BLaER1 treated with 17β-estradiol and CSF1 and Interleukin-3, amounts not matched to agents 10 nM and 100 nM (cell line): ENCODE data around the gene BCAR3.

Source experiments
- H3K27ac ChIP-seq, 11 experiments: shearing (Covaris generic); formaldehyde crosslinking; 2 replicates each; pipeline ENCODE4 v1.8.1; 2022
- H3K27me3 ChIP-seq, 11 experiments: shearing (Covaris generic); formaldehyde crosslinking; 2 replicates each; pipeline ENCODE4 v1.8.1; 2022
- H3K36me3 ChIP-seq, 11 experiments: shearing (Covaris generic); formaldehyde crosslinking; 2 replicates each; pipeline ENCODE4 v1.8.1; 2022
- H3K4me1 ChIP-seq, 10 experiments: shearing (Covaris generic); formaldehyde crosslinking; 2 replicates each; pipeline ENCODE4 v1.8.1; 2022
- H3K4me2 ChIP-seq, 11 experiments: shearing (Covaris generic); formaldehyde crosslinking; 2 replicates each; pipeline ENCODE4 v1.8.1; 2022
- H3K4me3 ChIP-seq, 10 experiments: shearing (Covaris generic); formaldehyde crosslinking; 2 replicates each; pipeline ENCODE4 v1.8.1; 2022
- H3K9ac ChIP-seq, 11 experiments: shearing (Covaris generic); formaldehyde crosslinking; 2 replicates each; pipeline ENCODE4 v1.8.1; 2022
- H3K9me3 ChIP-seq, 11 experiments: shearing (Covaris generic); formaldehyde crosslinking; replicated peaks in 1 of 11; 2 replicates each; pipeline ENCODE4 v1.8.1; 2022
- H4K20me1 ChIP-seq, 11 experiments: shearing (Covaris generic); formaldehyde crosslinking; 2 replicates each; pipeline ENCODE4 v1.8.1; 2022
- Cebpa-rat ChIP-seq, 11 experiments: shearing (Covaris generic); IDR thresholded peaks; 2 replicates each; pipeline ENCODE4 v1.8.1; 2022

Gene BCAR3

DNA sequence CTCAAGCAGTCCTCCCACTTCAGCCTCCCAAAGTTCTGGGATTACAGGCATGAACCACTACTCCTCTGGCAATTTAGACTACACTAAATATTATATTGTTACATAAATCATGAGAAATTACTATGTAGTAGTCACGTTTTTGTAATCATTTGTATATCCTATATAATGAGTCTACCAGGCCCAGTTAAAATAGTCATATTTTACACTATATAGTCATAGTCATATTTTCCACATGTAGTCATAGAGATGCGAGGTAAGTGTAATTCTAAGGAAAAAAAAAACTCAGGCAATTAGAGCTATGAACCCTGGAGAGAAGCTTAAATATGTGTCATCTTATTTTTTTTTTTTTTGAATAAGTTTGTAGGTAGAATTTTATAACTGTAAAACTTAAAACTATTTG is 143.7 kb downstream of the BCAR3 start:
- no peaks in the 10 kb centered on the region for H3K4me1 ChIP-seq
- H3K9me3 ChIP-seq = no peaks in the 10 kb centered on the region
- H3K36me3 ChIP-seq = peaks cover 11 to 60% (median 28%) of the 10 kb centered on the region in 11 experiments; a peak in 19 of 22 replicates
- no peak overlapping the region for H3K9ac ChIP-seq
- no peak overlapping the region for H3K4me3 ChIP-seq
- H4K20me1 ChIP-seq = no peaks in the 10 kb centered on the region
- TF ChIP-seq Cebpa-rat (IDR thresholded peaks at IDR 0.05) = no peak
- no peaks in the 10 kb centered on the region for H3K27me3 ChIP-seq
- H3K27ac ChIP-seq = no peak overlapping the region
- no peak overlapping the region for H3K4me2 ChIP-seq

DNA sequence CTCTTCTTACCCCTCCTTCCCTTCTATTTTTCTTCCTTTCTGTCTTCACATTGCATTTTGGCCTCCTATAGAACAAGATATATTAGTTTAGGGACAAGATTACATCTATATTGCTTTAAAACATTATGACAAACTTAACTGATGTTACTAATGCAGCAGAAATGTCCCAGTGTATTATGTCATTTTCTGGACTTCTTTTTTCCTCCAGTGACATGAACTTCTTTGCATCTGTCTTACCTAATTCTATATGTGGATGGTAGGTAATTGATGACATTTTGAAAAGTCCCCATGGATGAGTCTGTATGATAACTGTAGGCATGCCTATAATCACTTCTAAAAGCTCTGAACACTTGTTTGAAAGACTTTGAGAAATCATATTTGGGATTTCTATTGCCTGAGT is 144.2 kb downstream of the BCAR3 start:
- no peak for TF ChIP-seq Cebpa-rat (IDR thresholded peaks at IDR 0.05)
- no peak overlapping the region for H3K4me3 ChIP-seq
- no peak overlapping the region for H3K4me2 ChIP-seq
- no peaks in the 10 kb centered on the region for H3K9me3 ChIP-seq
- H3K36me3 ChIP-seq = peaks cover 11 to 60% (median 28%) of the 10 kb centered on the region in 11 experiments; a peak in 20 of 22 replicates
- H3K9ac ChIP-seq = no peak overlapping the region
- no peaks in the 10 kb centered on the region for H3K27me3 ChIP-seq
- no peaks in the 10 kb centered on the region for H3K4me1 ChIP-seq
- H4K20me1 ChIP-seq = no peaks in the 10 kb centered on the region
- no peak overlapping the region for H3K27ac ChIP-seq

DNA sequence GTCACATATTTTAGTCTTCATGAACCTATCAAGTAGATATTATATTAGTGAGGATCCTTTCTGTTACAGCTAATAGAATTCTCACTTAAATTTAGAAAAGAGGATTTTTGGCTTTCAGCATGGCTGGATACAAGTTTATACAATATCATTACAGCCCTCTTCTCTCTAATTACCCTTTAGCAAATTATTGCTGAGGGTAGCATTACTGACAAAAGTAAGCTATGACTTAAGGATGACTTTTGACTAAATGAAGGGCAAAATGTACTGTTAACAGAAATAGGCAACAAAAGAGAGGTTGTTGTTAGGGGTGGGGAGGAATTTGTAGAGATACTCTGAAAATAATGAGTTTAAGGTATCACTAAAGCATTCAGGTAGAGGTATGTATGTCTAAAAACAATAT is 148.0 kb downstream of the BCAR3 start:
- Histone ChIP-seq H3K27me3 (no peaks in the 10 kb centered on the region), H3K9me3 (no peaks in the 10 kb centered on the region), H3K4me1 (no peaks in the 10 kb centered on the region), H3K4me3 (no peak overlapping the region), H4K20me1 (no peaks in the 10 kb centered on the region), H3K27ac (no peak overlapping the region), H3K9ac (no peak overlapping the region), H3K4me2 (no peak overlapping the region), H3K36me3 (peaks cover 39 to 90% (median 62%) of the 10 kb centered on the region in 11 experiments)
- no peak for TF ChIP-seq Cebpa-rat (IDR thresholded peaks at IDR 0.05)

DNA sequence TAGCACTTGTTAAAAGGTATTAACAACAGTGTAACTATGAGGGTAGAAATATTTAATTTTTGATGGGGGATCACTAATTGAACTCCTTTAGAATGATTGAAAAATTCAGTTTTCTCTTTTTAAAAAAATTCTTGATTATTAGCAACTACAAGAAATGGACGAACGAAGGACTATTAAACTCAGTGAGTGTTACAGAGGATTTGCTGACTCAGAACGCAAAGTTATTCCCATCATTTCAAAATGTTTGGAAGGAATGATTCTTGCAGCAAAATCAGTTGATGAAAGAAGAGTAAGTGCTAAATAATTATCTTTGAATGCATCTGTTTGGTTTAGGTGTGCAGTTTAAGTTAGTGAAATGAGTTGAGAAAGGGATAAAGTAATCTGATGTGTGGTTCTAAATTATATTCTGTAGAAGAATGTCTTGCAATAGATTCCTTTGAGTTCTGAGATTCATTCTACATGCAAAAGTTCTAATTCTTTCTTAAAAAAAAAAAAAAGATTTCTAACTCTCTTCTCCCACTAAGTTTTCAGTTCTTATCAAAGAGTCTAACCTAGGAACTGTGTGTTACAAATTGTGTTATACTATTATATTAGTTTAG is 148.8 kb downstream of the BCAR3 start:
- Histone ChIP-seq H3K4me3 (no peak overlapping the region), H3K27ac (no peak overlapping the region), H4K20me1 (no peaks in the 10 kb centered on the region), H3K36me3 (peaks cover 39 to 91% (median 61%) of the 10 kb centered on the region in 11 experiments), H3K27me3 (no peaks in the 10 kb centered on the region), H3K9ac (no peak overlapping the region), H3K4me2 (no peak overlapping the region), H3K9me3 (no peaks in the 10 kb centered on the region), H3K4me1 (peaks cover 0 to 5% (median 0%) of the 10 kb centered on the region in 10 experiments; a peak in 3 of 20 replicates)
- no peak for TF ChIP-seq Cebpa-rat (IDR thresholded peaks at IDR 0.05)

DNA sequence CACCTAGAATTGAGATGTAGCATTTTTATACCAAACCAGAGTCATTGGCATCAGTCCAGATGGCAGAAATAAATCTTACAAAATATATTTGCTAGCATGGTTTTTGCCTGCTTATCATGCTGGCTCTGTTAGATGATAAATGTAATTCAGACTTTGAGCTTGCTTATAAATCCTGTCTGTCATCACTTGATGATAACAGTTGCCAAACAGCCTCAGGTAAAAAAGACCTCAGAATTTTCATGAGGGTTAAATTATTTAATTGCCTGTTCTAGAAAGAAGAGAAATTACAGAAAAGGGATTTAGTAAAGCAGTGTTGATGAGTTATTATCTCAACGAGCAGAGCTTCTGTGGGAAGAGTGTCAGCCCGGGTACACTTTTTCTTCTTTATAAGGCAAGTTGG is 150.4 kb downstream of the BCAR3 start:
- Histone ChIP-seq H3K4me3 (no peak overlapping the region), H3K9me3 (no peaks in the 10 kb centered on the region), H4K20me1 (no peaks in the 10 kb centered on the region), H3K36me3 (peaks cover 43 to 89% (median 56%) of the 10 kb centered on the region in 11 experiments), H3K4me2 (no peak overlapping the region), H3K4me1 (peaks cover 0 to 5% (median 0%) of the 10 kb centered on the region in 10 experiments; a peak in 3 of 20 replicates), H3K9ac (no peak overlapping the region), H3K27me3 (no peaks in the 10 kb centered on the region), H3K27ac (no peak overlapping the region)
- no peak for TF ChIP-seq Cebpa-rat (IDR thresholded peaks at IDR 0.05)

DNA sequence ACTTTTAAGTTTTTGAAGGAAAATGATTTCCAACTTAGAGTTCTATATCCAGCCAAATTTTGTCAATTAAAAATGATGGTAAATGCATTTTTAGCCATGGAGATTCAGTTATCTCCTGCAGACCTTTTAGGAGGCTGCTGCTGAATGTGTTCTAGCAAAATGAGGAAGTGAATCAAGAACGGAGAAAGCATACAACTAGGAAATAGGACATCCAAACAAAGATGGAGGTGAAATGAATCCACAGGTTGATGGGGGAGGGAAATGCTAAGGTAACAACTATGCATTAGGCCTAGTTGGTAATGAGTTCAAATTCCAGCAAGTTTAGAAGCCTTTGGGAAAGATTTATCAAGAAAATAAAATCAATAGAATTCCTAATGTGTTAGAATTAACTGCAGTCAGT is 153.2 kb downstream of the BCAR3 start:
- H3K27ac ChIP-seq = no peak overlapping the region
- no peak overlapping the region for H3K4me3 ChIP-seq
- peaks cover 0 to 5% (median 0%) of the 10 kb centered on the region in 10 experiments; a peak in 3 of 20 replicates for H3K4me1 ChIP-seq
- H3K9me3 ChIP-seq = no peaks in the 10 kb centered on the region
- H3K36me3 ChIP-seq = peaks cover 36 to 84% (median 65%) of the 10 kb centered on the region in 11 experiments
- no peak overlapping the region for H3K9ac ChIP-seq
- no peak overlapping the region for H3K4me2 ChIP-seq
- H3K27me3 ChIP-seq = no peaks in the 10 kb centered on the region
- TF ChIP-seq Cebpa-rat (IDR thresholded peaks at IDR 0.05) = no peak
- no peaks in the 10 kb centered on the region for H4K20me1 ChIP-seq

DNA sequence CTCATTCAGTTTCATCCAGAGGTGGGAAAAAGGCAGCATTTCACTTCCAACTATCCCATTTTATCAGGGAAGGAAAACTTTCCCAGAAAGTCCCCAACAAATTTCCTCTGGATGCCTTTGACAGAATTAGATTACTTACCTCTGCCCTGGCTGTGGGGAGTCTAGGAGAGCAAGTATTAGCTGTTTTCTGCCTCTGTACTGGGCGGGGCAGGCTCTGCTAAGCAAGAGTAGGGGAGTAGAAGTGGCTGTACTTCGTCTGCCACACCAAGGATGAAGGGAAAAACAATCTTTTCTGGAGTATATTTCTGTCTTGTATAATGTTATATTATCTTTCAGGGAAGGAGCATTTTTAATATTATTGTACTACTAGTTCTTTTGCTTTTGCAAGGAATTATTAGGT is 155.2 kb downstream of the BCAR3 start:
- no peak overlapping the region for H3K9ac ChIP-seq
- H3K4me3 ChIP-seq = no peak overlapping the region
- peaks cover 29 to 80% (median 54%) of the 10 kb centered on the region in 11 experiments for H3K36me3 ChIP-seq
- H4K20me1 ChIP-seq = no peaks in the 10 kb centered on the region
- no peak overlapping the region for H3K27ac ChIP-seq
- H3K9me3 ChIP-seq = peaks cover 0 to 2% (median 0%) of the 10 kb centered on the region in 11 experiments; a peak in 2 of 22 replicates
- no peak overlapping the region for H3K4me2 ChIP-seq
- no peaks in the 10 kb centered on the region for H3K27me3 ChIP-seq
- H3K4me1 ChIP-seq = peaks cover 0 to 5% (median 0%) of the 10 kb centered on the region in 10 experiments; a peak in 3 of 20 replicates
- no peak for TF ChIP-seq Cebpa-rat (IDR thresholded peaks at IDR 0.05)

DNA sequence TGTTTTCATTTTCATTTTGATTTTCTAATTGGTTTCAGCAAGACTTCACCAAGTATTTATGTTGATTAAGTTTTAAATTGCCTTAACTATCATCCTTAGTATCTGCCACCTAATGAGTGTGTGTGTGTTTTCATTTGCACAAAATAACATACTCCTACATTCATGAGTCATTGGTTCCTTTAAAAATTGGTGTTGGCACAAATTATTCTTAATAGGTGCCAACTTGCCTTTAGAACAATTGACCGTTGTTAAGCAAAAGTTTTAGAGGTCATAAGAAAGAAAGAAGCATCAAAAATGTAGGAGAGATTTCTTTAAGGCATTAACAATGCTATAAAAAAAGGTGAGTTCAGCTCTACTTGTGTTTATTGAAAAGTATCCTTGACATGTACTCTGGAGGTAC is 156.2 kb downstream of the BCAR3 start:
- no peak overlapping the region for H3K4me3 ChIP-seq
- H3K27me3 ChIP-seq = no peaks in the 10 kb centered on the region
- H3K36me3 ChIP-seq = peaks cover 34 to 80% (median 54%) of the 10 kb centered on the region in 11 experiments; a peak in 21 of 22 replicates
- peaks cover 0 to 5% (median 0%) of the 10 kb centered on the region in 10 experiments; a peak in 3 of 20 replicates for H3K4me1 ChIP-seq
- peaks cover 0 to 12% (median 7%) of the 10 kb centered on the region in 11 experiments; a peak in 10 of 22 replicates for H3K9me3 ChIP-seq
- no peak overlapping the region for H3K9ac ChIP-seq
- H3K27ac ChIP-seq = no peak overlapping the region
- H3K4me2 ChIP-seq = no peak overlapping the region
- no peaks in the 10 kb centered on the region for H4K20me1 ChIP-seq
- no peak for TF ChIP-seq Cebpa-rat (IDR thresholded peaks at IDR 0.05)

DNA sequence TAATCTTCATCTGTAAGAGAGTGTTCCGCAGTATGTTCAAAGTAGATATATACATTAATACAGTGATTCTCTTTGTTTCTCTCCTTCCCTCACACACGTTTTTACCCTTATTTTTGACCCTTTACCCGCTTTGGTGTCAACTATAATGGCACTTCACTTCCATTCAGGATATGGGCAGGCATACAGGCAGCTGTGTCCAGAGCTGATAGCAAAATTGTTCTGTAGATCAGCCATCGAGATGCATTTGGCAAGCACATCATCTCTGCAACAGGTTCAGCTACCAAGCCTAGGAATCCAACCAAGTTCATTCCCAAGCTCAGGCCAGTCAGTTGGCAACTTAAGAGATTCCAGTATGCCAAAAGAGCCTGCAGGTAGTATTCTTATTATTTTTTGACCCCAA is 158.9 kb downstream of the BCAR3 start:
- H3K27me3 ChIP-seq = no peaks in the 10 kb centered on the region
- H3K36me3 ChIP-seq = peaks cover 24 to 73% (median 40%) of the 10 kb centered on the region in 11 experiments; a peak in 21 of 22 replicates
- no peak for TF ChIP-seq Cebpa-rat (IDR thresholded peaks at IDR 0.05)
- H3K4me2 ChIP-seq = no peak overlapping the region
- H4K20me1 ChIP-seq = peaks cover 0 to 4% (median 0%) of the 10 kb centered on the region in 11 experiments; a peak in 2 of 22 replicates
- peaks cover 0 to 20% (median 7%) of the 10 kb centered on the region in 11 experiments; a peak in 10 of 22 replicates for H3K9me3 ChIP-seq
- H3K4me1 ChIP-seq = peaks cover 0 to 14% (median 11%) of the 10 kb centered on the region in 10 experiments; a peak in 9 of 20 replicates
- no peak overlapping the region for H3K9ac ChIP-seq
- no peak overlapping the region for H3K4me3 ChIP-seq
- no peak overlapping the region for H3K27ac ChIP-seq
